Mammary epithelial cell (primary cell): ENCODE measurements around the gene PML.

Experiments
- CTCF ChIP-seq, 2 donors: IDR thresholded peaks in 1 of 2; conservative IDR thresholded peaks in 1 of 2; 2 replicates each; pipeline ENCODE4 v1.5.1; 2011 to 2012; ENCODE audit warnings: inconsistent platforms in 2 of 2, low read length in 2 of 2, mild to moderate bottlenecking in 2 of 2, control low read depth in 1 of 2, low read depth in 1 of 2; ENCODE audit not compliant: insufficient read depth in 1 of 2; ENCODE audit errors: extremely low read depth in 1 of 2
- EZH2 ChIP-seq: IDR thresholded peaks from 2 replicates; pipeline ENCODE4 v1.6.1; 2012; ENCODE audit warnings: low read length, inconsistent platforms, borderline replicate concordance

- TF ChIP-seq EZH2 (no peak), CTCF (conservative IDR thresholded peaks at IDR 0.05 in 1 of 2, IDR thresholded peaks at IDR 0.05 in 1 of 2; ENCODE audit: extremely low read depth in 1 of 2, insufficient read depth in 1 of 2, low read depth in 1 of 2, low read length in 2 of 2) (no peak)
Measured at GRCh38 chr15:73951601-73952000, 42.9 kb upstream of the PML start.
